ENCODE measurements around the gene NDUFS7. TPM values are rescaled to one million over a fixed set of nuclear protein-coding genes. Genes with fewer than 3 reads are reported as not detected.

The NDUFS7 gene
- total RNA-seq, 1 experiment from 2014 or later = 99.3 TPM

GRCh38 chr19:1400281-1401137 lies 16.8 kb downstream of the NDUFS7 start:
- peak; percentile 60 for DNase-seq (ENCODE audit: low read depth)

DNA sequence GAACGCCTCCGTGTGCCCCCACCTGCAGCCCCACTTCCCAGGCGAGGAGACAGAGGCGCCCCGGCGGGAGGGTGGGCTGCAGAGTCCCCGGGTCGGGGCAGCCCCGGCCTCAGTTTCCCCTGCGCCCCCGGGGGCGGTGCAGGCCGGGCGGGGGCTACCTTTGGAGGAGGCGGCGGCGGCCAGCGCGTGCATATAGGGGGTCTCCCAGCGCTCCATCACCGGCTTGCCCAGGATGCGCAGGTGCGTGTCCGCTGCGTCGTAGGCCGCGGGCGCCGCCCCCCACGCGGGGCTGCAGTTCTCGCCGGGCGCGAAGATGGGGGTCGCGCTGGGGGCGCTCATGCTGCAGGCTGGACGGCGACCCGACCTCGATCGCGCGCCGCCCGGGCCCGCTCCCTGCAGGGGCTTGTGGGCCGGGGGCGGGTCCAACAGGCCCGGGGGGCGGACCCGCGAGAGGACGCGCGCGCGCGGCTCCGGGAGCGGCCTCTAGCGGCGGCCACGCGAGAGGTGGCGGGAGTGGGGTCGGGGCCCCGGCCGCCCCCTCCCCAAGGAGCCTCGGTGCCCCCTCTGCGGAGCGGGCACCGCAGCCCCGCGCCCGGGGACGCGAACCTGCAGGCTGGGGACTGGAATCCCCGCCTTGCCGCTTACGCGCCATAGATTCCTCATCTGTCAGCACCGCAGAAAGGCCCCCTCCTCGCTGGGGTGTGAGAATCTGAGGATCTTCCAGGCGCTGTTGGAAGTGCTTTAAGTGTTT lies 17.6 kb downstream of the NDUFS7 start, which contains the start of gene GAMT:
TSS of gene GAMT (minus strand) at position 405 of the 751 bp plus-strand sequence. CDS start at position 339, 66 bp downstream.
- peak; percentile 36 for DNase-seq (ENCODE audit: low read depth)

DNA sequence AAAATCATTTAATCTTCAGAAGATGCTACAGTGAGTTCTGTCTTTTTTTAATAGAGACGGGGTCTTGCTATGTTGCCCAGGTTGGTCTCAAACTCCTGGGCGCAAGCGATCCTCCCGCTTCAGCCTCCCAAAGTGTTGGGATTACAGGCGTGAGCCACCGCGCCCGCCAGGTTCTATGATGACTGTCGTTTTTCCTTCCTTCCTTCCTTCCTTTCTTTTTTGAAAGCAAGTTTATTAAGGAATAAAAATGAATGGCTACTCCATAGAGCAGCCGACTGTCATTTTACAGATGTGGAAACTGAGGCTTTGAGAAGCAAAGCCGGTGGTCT lies 18.1 kb downstream of the NDUFS7 start:
- DNase-seq (ENCODE audit: low read depth) = no peak

- no peak for DNase-seq (ENCODE audit: low read depth)
These were observed 18.8 kb downstream of the NDUFS7 start for GRCh38 chr19:1402411-1403070.

- DNase-seq (ENCODE audit: low read depth) = peak; percentile 98
These were observed 23.2 kb downstream of the NDUFS7 start for GRCh38 chr19:1406774-1407527.

DNA sequence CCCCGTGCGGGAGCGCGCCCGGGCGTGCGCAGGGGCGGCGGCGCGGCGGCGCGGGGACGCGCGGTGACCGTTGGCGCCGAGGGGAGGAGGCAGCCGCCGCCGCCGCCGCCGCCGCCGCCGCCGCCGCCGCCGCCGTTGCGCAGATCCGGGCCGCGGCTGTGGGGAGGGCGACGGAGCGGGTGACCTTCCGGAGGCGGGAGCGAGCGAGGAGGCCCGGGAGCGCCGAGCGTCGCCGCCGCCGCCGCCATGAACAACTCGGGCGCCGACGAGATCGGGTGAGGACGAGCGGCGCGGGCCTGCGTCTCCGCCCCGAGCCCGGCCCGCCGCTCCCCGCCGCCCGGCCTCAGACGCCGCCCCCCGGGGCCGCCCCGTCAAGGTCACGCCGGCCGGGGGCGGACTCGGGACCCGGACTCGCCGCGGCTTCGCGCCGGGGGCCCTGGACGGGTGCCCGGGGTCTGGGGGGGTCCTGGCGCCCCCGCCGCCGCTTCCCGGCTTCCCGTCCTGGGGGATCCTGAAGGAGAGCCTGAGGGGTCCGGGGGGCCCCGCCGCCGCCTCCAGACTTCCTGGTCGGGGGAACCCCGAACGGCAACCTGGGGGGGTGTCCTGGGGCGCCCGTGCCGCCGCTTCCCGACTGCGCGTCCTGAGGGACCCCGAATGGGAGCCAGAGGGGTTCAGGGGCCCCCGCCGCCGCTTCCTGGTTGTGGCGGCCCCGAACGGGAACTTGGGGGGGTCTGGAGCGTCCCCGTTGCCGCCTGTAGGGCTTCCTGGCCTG lies 24.0 kb downstream of the NDUFS7 start, which contains the start of gene DAZAP1:
TSS of gene DAZAP1 (plus strand) at position 59 of the 772 bp plus-strand sequence. CDS start at position 247, 188 bp downstream.
- DNase-seq (ENCODE audit: low read depth) = no peak

DNA sequence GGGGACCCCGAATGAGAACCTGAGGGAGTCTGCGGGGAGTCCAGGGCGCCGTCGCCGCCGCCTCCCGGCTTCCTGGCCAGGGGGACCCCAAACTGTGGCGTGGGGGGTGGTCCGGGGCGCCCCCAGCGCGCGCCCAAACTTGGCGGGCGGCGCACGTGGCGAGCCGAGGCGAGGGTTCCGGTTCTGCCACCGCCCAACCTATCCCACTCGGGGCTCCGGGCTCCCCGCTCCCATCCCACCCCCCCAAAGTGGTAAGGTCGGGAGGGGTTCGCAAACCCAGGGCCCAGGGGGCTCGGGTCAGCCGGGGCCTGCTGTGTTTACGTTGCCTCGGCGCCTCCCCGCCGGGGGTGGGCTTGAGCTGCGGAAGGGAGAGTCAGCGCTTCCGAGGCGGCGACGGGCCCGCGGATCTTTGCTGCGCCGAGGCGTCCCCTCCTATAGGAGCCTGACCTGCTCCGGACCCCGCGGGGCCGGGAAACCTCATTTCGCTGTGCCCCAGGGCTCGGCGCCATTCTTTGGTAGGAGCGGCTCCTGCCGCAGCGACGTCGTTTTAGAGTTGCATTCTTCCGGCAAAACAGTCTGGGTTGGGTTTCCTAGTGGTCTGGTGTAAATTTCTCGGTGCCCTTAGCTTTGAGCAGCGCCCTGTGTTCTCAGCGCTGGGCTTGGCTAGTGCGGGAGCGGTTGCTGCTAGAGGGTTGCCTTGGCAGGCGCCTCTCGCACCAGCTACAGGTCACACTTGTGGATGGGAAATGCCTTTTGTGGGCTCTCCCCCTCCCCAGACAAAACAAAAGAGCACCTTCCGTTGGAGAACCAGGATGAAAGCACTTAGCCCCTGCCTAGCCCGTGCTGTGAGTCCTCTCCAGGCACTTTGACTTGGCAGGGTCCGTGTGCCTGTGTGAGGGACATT lies 24.8 kb downstream of the NDUFS7 start:
- DNase-seq (ENCODE audit: low read depth) = peak; percentile 55

DNA sequence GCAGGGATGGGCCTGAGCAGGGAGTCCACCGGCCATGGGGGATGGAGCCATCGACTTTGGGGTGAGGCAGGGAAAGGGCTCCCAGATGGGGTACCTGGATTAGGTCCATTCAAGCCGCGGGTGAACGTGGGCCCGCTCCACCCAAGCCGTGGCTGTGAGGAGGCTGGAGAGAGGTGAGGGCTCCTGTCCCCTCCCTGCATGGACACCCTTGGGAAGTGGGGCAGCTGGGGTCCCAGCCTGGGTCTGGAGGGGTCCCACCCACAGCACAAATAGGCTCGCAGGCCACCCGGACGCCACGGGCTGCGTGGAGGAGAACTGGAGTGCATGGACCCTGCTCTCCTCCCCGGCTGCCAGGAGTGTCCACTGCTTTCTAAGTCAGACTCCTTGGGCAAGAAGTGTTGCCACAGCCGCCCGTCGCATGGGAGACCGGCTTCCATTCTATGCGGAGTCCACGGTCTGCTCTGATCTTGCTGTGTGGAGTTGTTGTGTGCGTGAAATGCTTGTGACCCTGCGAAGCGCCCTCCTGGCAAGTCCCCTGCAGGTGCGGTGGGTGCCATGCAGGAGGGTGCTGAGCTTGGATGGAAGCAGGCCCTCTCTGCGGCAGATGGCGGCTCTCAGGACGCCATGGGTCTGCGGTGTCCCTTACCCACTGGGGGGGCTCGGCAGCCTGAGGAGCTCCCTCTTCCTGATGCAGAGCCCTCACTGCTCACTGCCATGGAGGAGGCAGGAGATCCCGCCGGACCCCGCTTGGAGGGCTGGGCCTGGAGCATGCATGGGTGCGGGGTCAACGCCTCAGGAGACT lies 25.7 kb downstream of the NDUFS7 start:
- DNase-seq (ENCODE audit: low read depth) = no peak

- peak; percentile 56 for DNase-seq (ENCODE audit: low read depth)
These were observed 26.6 kb downstream of the NDUFS7 start for GRCh38 chr19:1410136-1410786.

DNA sequence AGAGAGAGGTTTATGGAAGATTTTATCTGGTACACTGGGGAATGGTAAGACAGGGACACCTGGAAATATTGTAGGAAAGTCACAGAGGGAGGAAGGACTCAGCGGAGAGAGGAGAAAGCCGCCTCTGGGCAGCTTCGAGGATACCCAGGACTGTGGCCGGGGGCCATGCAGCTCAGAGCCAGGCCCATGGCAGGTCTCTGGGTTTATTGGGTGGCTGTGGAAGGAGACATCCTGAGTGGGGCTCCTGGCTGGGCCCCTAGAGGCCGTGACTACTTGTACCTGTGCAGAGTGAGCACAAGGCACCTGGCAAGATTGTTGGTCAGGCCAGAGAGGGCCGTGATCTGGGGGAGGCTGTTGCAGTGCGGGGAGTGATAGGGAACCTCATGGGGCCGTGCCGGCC lies 27.1 kb downstream of the NDUFS7 start:
- no peak for DNase-seq (ENCODE audit: low read depth)

- peak; percentile 69 for DNase-seq (ENCODE audit: low read depth)
These were observed 27.8 kb downstream of the NDUFS7 start for GRCh38 chr19:1411255-1412191.

GRCh38 chr19:1412323-1412923 lies 28.7 kb downstream of the NDUFS7 start:
- no peak for DNase-seq (ENCODE audit: low read depth)

GRCh38 chr19:1412995-1413800 lies 29.5 kb downstream of the NDUFS7 start:
- DNase-seq (ENCODE audit: low read depth) = no peak

DNA sequence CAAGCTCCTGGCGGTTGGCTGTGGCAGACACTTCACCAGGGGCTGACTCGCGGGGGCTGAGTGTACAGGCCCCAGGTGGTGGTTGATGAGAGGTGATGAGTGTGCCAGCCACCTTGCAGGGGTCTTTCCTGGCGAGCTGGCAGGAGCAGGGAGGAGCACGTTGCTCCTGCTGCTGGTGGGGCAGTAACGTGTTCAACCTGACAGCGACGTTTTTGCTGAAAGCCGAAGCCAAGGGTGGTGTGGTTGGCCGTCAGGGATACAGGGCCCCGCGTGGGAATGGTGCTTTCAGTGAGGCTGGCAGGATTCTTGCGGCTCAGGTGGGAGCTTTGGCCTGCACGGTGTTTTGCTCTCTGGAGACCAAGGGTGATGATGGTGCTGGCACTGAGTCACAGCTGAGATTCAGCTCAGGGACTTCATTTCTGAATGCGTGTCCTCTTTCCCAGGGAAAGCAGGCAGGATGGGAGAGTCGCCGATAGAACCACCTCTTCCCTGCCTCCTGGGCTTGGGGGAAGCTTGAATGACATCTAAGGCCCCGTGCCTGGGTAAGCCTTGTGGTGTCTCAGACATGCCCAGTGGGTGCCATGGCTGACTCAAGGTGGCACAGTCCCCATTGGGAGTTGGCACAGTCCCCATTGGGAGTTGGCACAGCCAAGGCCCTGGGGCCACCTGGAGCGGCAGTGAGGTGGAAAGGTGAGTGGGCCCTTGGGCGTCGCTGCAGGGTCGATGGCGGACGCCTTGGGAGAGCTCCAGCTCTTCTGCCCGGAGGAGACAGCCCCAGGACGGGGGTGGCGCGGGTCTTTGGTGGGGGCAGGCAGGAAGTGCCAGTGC lies 32.5 kb downstream of the NDUFS7 start:
- no peak for DNase-seq (ENCODE audit: low read depth)

DNA sequence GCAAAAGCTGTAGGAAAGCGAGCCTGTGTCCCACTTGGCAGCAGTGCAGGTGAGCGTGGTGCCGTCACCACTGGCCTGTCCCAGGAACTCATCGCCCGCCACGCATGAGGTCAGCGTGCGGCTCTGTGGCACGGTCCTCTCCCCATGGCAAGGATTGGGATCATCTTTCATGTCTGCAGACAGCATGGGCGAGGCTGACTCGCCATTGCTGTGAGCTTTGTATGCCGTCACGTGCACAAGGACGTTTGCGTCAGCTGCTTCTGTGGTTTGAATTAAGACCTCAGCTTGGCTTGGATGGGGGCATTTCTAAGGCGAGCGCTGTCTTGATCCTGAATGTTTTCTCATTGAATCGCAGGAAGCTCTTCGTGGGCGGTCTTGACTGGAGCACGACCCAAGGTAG lies 33.4 kb downstream of the NDUFS7 start:
- DNase-seq (ENCODE audit: low read depth) = no peak
